ENCODE data around the gene SLC30A1. TPM values are rescaled to one million over a fixed set of nuclear protein-coding genes. Genes with fewer than 3 reads are reported as not detected.

SLC30A1 gene
- polyA plus RNA-seq, 3 donors, result 11.9 to 15.4 (median 13.2) TPM

DNA sequence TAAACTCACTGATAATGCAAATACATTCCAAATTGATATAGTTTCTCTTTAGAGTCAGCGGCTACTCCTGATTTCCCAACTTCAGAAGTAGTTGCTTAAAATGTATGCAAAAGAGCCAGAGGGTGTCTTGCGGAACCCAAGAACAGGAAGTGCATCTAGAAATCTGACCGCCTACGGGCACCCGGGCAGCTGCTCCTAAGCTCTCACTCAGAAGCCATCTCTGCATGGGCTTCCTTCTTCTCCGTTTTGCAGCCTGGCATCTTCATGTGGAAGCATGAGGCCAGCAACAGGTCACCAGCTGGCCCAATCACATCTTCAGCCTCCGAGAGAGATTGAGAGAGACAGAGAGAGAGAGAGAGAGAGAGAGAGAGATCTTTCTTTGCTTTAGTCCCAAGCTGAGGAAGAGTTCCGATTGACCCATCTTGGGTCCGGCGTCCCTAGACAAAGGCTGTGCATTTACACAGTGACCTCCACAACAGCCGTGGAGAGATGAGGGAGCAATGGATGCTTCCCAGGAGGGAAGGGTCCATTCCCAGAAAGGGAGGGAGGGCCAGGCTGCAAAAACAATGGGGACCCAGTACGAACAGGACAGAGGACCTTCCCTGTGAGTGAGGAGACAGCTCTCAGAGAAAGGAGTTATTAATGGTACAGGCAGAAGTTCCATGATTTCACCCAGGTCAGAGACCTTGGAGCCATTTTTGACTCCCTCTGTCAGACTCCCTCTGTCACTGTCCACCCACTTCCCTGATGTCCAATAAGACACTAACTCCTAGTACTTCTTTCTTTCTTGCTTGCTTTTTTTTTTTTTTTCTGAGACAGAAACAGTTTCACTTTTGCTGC is 28.2 kb upstream of the SLC30A1 start:
- peak overlapping the region; percentile 89 to 94 for H3K4me3 Mint-ChIP-seq

More for the DNA sequence above, 28.2 kb upstream of the SLC30A1 start:
- Histone ChIP-seq H2AFZ (ENCODE audit: insufficient read depth, low read depth, low read length, poor library complexity, severe bottlenecking) (peak overlapping the region; percentile 62), H3K4me1 (ENCODE audit: control insufficient read depth in 1 of 2, insufficient read depth in 2 of 2, low read length in 2 of 2) (peaks cover 73 to 81% of the 10 kb centered on the region in 2 donors), H3K79me2 (ENCODE audit: insufficient read depth, low read length) (peaks cover 33% of the 10 kb centered on the region), H3K9me3 (replicated peaks in 1 of 2; ENCODE audit: control insufficient read depth in 1 of 2, insufficient read depth in 1 of 2, low read length in 2 of 2) (no peaks in the 10 kb centered on the region), H3K27ac (ENCODE audit: low read depth in 1 of 2, low read length in 2 of 2) (peak overlapping the region; percentile 94 to 97), H3K27me3 (ENCODE audit: control insufficient read depth in 2 of 2, insufficient read depth in 2 of 2, low read length in 2 of 2) (no peaks in the 10 kb centered on the region), H3K36me3 (replicated peaks in 1 of 2; ENCODE audit: control insufficient read depth in 1 of 2, insufficient read depth in 2 of 2, low read length in 2 of 2) (no peaks in the 10 kb centered on the region), H4K20me1 (ENCODE audit: insufficient read depth, low read length) (no peaks in the 10 kb centered on the region), H3K9ac (ENCODE audit: insufficient read depth, low read length, poor library complexity, severe bottlenecking) (peak overlapping the region; percentile 75), H3K4me3 (replicated peaks in 1 of 3; ENCODE audit: low read depth in 2 of 3, low read length in 3 of 3) (peak overlapping the region; percentile 56 to 88 (median 79)), H3K4me2 (replicated peaks; ENCODE audit: extremely low read depth, low read length, poor library complexity, severe bottlenecking) (peak overlapping the region; percentile 87)
- intact Hi-C loops (cut with micrococcal nuclease), result loop anchor here in 1 of 2 donors (2.0 kb wide), 1 partner anchor 16 kb away; no protein-coding TSS in a partner anchor
- WGBS (ENCODE audit: insufficient coverage), result 18% methylated on average over 9 of the region's 12 CpGs
- DNase-seq, result peak; percentile 93 to 96 (median 94)
- peaks cover 3 to 6% of the 10 kb centered on the region in 2 donors for H3K36me3 Mint-ChIP-seq
- peaks cover 0 to 5% (median 0%) of the 10 kb centered on the region in 3 donors for H3K27me3 Mint-ChIP-seq (ENCODE audit: low read depth in 3 of 3)
- H3K4me1 Mint-ChIP-seq, result peaks cover 88% of the 10 kb centered on the region
- no peak for TF ChIP-seq CTCF (IDR thresholded peaks at IDR 0.05)
- peak overlapping the region; percentile 99 to 100 (median 99) for H3K27ac Mint-ChIP-seq
- H3K9me3 Mint-ChIP-seq, result peaks cover 0 to 3% (median 0%) of the 10 kb centered on the region in 7 donors

All from CD14-positive monocyte (primary cell).